Tibial nerve (tissue), 4 donors: ENCODE data around the gene CFAP45. TPM values are rescaled to one million over a fixed set of nuclear protein-coding genes. Genes with fewer than 3 reads are reported as not detected.

ENCODE experiments used
- DNase-seq, 2 donors: peaks; one replicate each; pipeline ENCODE4 v3.0.0-alpha.2; 2019; ENCODE audit warnings: low spot score in 2 of 2
- H3K27ac ChIP-seq, 4 donors: fragments of 200-600 bp; sonication (generic) in 3 of 4; one replicate each; pipeline ENCODE4 v1.5.1; 2017 to 2019; ENCODE audit warnings: mild to moderate bottlenecking in 1 of 4
- H3K27me3 ChIP-seq, 2 donors: fragments of 200-600 bp; sonication (generic) in 1 of 2; one replicate each; pipeline versions ENCODE4 v1.5.1 to v1.6.0; 2017 to 2019
- H3K36me3 ChIP-seq, 3 donors: fragments of 200-600 bp; sonication (generic); one replicate each; pipeline ENCODE4 v1.5.1; 2018 to 2019
- H3K4me1 ChIP-seq, 4 donors: fragments of 200-600 bp; sonication (generic) in 3 of 4; one replicate each; pipeline ENCODE4 v1.5.1; 2017 to 2019
- H3K4me3 ChIP-seq, 4 donors: fragments of 200-600 bp; sonication (generic) in 3 of 4; one replicate each; pipeline ENCODE4 v1.5.1; 2017 to 2019; ENCODE audit warnings: mild to moderate bottlenecking in 1 of 4, moderate library complexity in 1 of 4
- H3K9me3 ChIP-seq, 4 donors: fragments of 200-600 bp; sonication (generic) in 3 of 4; one replicate each; pipeline ENCODE4 v1.5.1; 2017 to 2019
- CTCF ChIP-seq, 5 experiments: fragments of 200-600 bp in 3 of 5; fragments of 450-650 bp in 2 of 5; sonication (generic) in 3 of 5; IDR thresholded peaks; one replicate each; pipeline ENCODE4 v1.5.1; 2016 to 2019; ENCODE audit warnings: antibody characterized with exemption in 5 of 5, mild to moderate bottlenecking in 3 of 5, moderate library complexity in 2 of 5
- EP300 ChIP-seq, 2 donors: sonication (generic); formaldehyde crosslinking; IDR thresholded peaks; one replicate each; pipeline ENCODE4 v1.6.1; 2017; ENCODE audit warnings: antibody characterized with exemption in 2 of 2, mild to moderate bottlenecking in 1 of 2
- POLR2A ChIP-seq, 2 donors: fragments of 450-650 bp; IDR thresholded peaks; one replicate each; pipeline ENCODE4 v1.6.1; 2017; ENCODE audit warnings: antibody characterized with exemption in 2 of 2, mild to moderate bottlenecking in 2 of 2, moderate library complexity in 2 of 2
- WGBS, 2 donors: methylation state at CpG; one replicate each; pipeline ENCODE4 v1.1.5; 2018; 5-methylcytosine and 5-hydroxymethylcytosine counted together
- total RNA-seq, 4 donors: library from RNA; depleted of rRNA; stranded (reverse); fragments of >200 nt; gene quantifications; one replicate each; pipeline ENCODE4 v1.1.0, GENCODE V29; 2016

Gene CFAP45
- total RNA-seq, 4 donors from 2014 or later, result 0.39 to 0.66 (median 0.63) TPM; not detected in 1

DNA sequence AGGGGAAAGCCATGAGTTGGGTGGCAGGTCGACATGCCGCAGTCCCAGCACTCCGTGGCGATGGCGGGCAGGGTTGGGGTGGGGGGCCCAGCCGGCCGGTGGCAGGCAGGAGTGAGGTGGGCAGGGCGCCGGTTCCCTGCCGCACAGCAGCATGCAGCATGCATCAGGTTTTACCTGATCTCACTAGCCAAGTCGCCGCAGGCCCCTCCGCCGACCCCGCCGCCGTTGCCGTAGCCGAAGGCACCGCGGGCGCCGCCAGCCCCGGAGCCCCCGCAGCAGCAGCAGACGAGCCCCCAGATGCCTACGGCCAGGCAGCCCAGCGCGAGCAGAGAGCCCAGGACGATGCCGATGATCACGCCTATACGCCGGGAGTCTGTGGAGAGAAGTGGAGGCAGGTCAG is 44.3 kb downstream of the CFAP45 start:
- peaks cover 0 to 16% (median 0%) of the 10 kb centered on the region in 3 donors for H3K36me3 ChIP-seq
- H3K4me1 ChIP-seq, result peaks cover 0 to 24% (median 15%) of the 10 kb centered on the region in 4 donors
- DNase-seq, result no peak
- TF ChIP-seq EP300 (IDR thresholded peaks at IDR 0.05) (no peak), CTCF (IDR thresholded peaks at IDR 0.05) (no peak), POLR2A (IDR thresholded peaks at IDR 0.05) (no peak)
- no peak overlapping the region for H3K4me3 ChIP-seq
- H3K27me3 ChIP-seq, result no peaks in the 10 kb centered on the region
- peak overlapping the region in 3 of 4 donors; percentile 94 to 97 (median 96) for H3K27ac ChIP-seq
- WGBS, 2 donors, result 77 to 82% methylated on average over 34 of the region's 34 CpGs
- H3K9me3 ChIP-seq, result no peaks in the 10 kb centered on the region

GRCh38 chr1:159854693-159855192 is 45.2 kb downstream of the CFAP45 start:
- 0 to 1% methylated on average over 18 to 24 of the region's 59 CpGs for WGBS, 2 donors
- TF ChIP-seq CTCF (IDR thresholded peaks at IDR 0.05), result peak in 2 of 5 experiments; percentile 36 to 68
- peak; percentile 39 to 86 for TF ChIP-seq EP300 (IDR thresholded peaks at IDR 0.05)
- peak; percentile 45 to 87 for TF ChIP-seq POLR2A (IDR thresholded peaks at IDR 0.05)
- H3K9me3 ChIP-seq, result no peaks in the 10 kb centered on the region

GRCh38 chr1:159854116-159854692 is 45.8 kb downstream of the CFAP45 start:
- Histone ChIP-seq H3K9me3 (no peaks in the 10 kb centered on the region), H3K4me1 (peaks cover 0 to 24% (median 17%) of the 10 kb centered on the region in 4 donors), H3K27me3 (no peaks in the 10 kb centered on the region), H3K36me3 (peaks cover 0 to 16% (median 0%) of the 10 kb centered on the region in 3 donors), H3K4me3 (peak overlapping the region; percentile 56 to 78 (median 68)), H3K27ac (peak overlapping the region; percentile 94 to 97 (median 96))
- DNase-seq, result peak; percentile 69 to 71
- 0 to 2% methylated on average over 24 to 30 of the region's 31 CpGs for WGBS, 2 donors
- TF ChIP-seq POLR2A (IDR thresholded peaks at IDR 0.05), result no peak
- TF ChIP-seq EP300 (IDR thresholded peaks at IDR 0.05), result no peak
- TF ChIP-seq CTCF (IDR thresholded peaks at IDR 0.05), result no peak

More at GRCh38 chr1:159854693-159855192, 45.2 kb downstream of the CFAP45 start:
- peak overlapping the region; percentile 94 to 97 (median 96) for H3K27ac ChIP-seq
- H3K27me3 ChIP-seq, result no peaks in the 10 kb centered on the region
- H3K36me3 ChIP-seq, result peaks cover 0 to 16% (median 0%) of the 10 kb centered on the region in 3 donors
- H3K4me3 ChIP-seq, result peak overlapping the region; percentile 56 to 78 (median 68)
- DNase-seq, result peak; percentile 60 to 74
- H3K4me1 ChIP-seq, result peaks cover 0 to 24% (median 16%) of the 10 kb centered on the region in 4 donors

DNA sequence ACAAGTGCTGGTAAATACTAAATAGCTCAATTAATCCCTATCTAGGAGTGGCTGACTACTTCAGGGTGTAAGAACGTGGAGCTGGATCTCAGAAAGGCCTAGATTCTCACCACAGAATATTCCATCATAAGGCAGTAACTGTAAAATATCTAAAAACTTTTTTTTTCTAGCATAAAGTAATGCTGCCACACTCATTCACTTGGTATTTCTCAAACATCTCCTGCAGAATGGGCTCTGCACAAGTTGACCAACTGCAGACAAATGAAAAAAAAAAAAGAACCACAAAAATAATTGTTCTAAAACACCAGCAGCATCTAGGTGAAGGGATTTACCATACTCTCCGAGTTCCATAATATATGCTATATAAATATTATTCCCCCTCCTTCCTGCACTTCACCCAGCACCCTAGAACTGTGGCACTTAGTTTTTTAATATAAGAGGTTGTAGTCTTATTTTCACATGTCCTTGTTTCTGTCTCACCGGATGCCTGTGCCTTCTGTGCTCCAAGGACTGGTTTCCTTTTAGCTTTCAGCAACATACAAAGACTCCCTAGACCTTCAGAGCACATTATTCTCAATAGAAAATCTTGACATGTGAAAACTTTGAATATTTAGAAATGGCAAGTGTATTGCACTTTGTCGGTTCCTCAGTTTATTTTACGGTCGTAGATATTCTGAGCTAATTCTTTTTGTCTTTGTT is 46.4 kb downstream of the CFAP45 start:
- no peaks in the 10 kb centered on the region for H3K9me3 ChIP-seq
- WGBS, 2 donors, result 16 to 18% methylated on average over 6 of the region's 6 CpGs
- peaks cover 0 to 24% (median 17%) of the 10 kb centered on the region in 4 donors for H3K4me1 ChIP-seq
- H3K4me3 ChIP-seq, result peak overlapping the region; percentile 56 to 78 (median 68)
- TF ChIP-seq POLR2A (IDR thresholded peaks at IDR 0.05), result no peak
- no peak for TF ChIP-seq CTCF (IDR thresholded peaks at IDR 0.05)
- no peak for TF ChIP-seq EP300 (IDR thresholded peaks at IDR 0.05)
- H3K27ac ChIP-seq, result peak overlapping the region; percentile 94 to 97 (median 96)
- H3K36me3 ChIP-seq, result peaks cover 0 to 16% (median 0%) of the 10 kb centered on the region in 3 donors
- no peaks in the 10 kb centered on the region for H3K27me3 ChIP-seq
- DNase-seq, result no peak

- H3K27me3 ChIP-seq, result no peaks in the 10 kb centered on the region
- H3K4me3 ChIP-seq, result no peak overlapping the region
- no peak for TF ChIP-seq EP300 (IDR thresholded peaks at IDR 0.05)
- TF ChIP-seq CTCF (IDR thresholded peaks at IDR 0.05), result peak in 1 of 5 experiments; percentile 4
- H3K4me1 ChIP-seq, result peaks cover 0 to 24% (median 17%) of the 10 kb centered on the region in 4 donors
- H3K36me3 ChIP-seq, result peaks cover 0 to 7% (median 0%) of the 10 kb centered on the region in 3 donors
- no peaks in the 10 kb centered on the region for H3K9me3 ChIP-seq
- WGBS, 2 donors, result 46% methylated on average over 1 of the region's 1 CpG
- H3K27ac ChIP-seq, result no peak overlapping the region
- no peak for DNase-seq
These were observed 48.6 kb downstream of the CFAP45 start for GRCh38 chr1:159851407-159851806.
